GM12865 (cell line): Measurements from ENCODE around the gene COL7A1.

Source experiments
- DNase-seq: peaks from one replicate; pipeline ENCODE4 v3.0.0; 2010; ENCODE audit warnings: low read depth
- H3K4me3 ChIP-seq: 2 replicates; pipeline ENCODE4 v1.5.1; 2011; ENCODE audit warnings: mild to moderate bottlenecking, low read depth, low read length, control low read depth
- TF ChIP-seq, protein P1 (sequence below): IDR thresholded peaks from 2 replicates; pipeline ENCODE4 v1.5.1; 2011; ENCODE audit warnings: low read length, control low read depth, low read depth, inconsistent platforms; ENCODE audit not compliant: insufficient read depth; ENCODE audit errors: missing control alignments

The COL7A1 gene

DNA sequence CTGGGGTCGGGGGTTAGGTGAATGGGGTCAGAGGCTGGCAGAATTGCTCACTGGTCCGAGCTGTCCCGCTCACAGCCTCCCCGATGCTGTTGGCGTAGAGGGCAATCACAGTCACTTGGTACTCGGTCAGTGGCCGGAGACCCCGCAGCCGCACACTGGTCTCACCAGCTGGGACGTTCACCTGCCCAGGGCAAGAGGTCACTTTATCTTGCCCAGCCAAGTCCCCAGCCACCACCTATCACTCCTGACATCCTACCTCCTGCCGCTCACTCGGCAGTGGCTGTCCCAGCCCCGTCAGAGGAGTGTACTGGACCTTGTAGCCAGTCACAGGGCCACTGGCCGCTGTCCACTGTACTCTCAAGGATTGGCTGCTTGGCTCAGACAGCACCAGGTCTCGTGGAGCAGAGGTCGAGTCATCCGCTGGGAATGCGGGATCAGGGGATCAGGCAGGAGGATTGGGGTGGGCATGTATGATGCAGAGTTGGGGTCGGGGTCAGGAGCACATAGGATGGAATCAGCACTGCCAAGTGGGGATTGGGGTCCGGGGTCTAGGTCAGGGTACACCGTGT lies 2.5 kb downstream of the COL7A1 start:
- TF ChIP-seq, protein P1, sequence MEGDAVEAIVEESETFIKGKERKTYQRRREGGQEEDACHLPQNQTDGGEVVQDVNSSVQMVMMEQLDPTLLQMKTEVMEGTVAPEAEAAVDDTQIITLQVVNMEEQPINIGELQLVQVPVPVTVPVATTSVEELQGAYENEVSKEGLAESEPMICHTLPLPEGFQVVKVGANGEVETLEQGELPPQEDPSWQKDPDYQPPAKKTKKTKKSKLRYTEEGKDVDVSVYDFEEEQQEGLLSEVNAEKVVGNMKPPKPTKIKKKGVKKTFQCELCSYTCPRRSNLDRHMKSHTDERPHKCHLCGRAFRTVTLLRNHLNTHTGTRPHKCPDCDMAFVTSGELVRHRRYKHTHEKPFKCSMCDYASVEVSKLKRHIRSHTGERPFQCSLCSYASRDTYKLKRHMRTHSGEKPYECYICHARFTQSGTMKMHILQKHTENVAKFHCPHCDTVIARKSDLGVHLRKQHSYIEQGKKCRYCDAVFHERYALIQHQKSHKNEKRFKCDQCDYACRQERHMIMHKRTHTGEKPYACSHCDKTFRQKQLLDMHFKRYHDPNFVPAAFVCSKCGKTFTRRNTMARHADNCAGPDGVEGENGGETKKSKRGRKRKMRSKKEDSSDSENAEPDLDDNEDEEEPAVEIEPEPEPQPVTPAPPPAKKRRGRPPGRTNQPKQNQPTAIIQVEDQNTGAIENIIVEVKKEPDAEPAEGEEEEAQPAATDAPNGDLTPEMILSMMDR: no peak
- H3K4me3 ChIP-seq: no peak overlapping the region
- DNase-seq: no peak

DNA sequence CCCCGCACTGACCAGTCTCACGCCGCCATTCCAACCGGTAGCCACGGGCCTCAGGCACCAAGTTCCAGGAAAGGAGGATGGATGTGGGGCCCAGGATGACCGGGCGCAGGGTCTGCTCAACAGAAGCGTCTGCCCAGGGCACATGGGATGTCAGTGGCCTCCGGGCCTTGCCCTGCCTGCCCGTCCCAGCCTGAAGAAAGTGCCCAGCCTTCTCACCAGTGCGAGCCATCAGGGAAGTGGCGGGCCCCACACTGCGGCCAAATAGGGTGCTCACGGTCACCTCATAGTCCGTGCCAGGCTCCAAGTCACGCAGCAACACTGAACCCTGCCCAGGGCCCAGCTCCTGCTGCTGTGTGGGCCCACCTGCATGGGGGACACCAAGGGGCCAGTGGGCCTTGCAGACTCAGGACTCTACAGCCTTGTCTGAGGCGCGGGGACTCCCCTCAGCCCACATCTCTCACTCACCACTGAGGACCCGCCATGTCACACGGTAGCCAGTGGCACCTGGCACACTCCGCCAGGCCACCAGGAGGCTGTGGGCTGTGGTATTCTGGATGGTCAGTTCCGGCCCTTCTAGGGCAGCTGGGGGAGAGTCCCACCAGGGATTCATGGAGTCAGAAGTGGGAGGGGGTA lies 3.1 kb downstream of the COL7A1 start:
- H3K4me3 ChIP-seq: no peak overlapping the region
- no peak for DNase-seq
- TF ChIP-seq, protein P1: no peak

DNA sequence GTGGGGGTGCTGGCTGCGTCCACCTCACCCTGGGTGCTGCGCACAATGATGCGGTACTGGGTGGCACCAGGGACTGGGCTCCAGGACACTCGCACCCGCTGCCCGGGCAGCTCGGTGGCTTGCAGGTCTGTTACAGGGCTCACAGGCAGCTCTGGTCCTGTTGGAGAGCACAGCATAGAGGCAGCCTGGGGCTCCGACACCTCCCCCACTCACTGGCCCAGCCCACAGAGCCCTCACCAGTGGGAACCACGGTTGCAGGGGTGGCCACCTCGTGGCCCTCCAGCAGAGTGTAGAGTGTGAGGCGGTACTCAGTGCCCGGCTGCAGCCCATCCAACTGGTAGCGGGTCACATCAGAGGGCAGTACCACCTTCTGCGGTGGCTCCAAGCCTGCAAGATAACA lies 3.7 kb downstream of the COL7A1 start:
- DNase-seq: no peak
- H3K4me3 ChIP-seq: no peak overlapping the region
- TF ChIP-seq, protein P1: no peak

DNA sequence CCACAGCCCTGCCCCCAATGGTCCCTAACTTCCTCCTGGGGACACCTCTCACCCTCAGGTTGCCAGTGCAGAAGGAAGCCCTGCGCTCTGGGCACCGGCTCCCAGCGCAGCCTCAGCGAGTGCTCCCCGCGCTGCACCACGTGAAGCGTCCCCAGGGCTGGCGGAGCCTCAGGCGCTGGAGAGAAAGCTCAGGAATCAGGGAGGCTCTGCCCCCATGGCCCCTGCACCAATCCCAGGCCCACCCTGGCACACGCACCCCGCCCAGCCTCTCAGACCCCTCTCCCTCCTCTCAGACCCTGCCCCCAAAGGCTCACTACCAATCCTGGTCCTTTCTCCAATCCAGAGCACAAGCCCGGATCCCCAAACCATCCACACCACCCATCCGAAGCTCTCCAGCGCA lies 6.9 kb downstream of the COL7A1 start:
- DNase-seq: no peak
- no peak overlapping the region for H3K4me3 ChIP-seq
- TF ChIP-seq, protein P1: no peak

DNA sequence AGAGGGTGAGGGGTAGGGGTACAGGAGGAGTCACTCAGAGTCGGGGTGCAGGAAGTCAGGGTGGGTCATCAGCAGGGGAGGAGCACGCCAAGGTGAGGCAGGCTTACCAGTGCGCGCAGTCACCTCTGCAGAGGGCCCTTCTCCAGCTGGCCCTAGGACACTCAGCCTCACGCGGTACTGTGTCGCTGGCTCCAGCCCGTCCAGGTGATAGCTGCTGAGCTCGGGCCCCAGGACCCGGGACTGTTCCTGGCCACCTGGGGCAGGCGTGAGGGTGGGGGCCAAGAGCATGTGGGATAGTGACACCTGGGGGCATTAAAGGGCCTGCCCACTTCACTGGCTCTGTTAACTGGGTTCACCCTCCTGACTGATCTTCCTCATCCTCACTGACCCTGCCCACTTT lies 7.4 kb downstream of the COL7A1 start:
- no peak overlapping the region for H3K4me3 ChIP-seq
- DNase-seq: no peak
- TF ChIP-seq, protein P1: no peak

DNA sequence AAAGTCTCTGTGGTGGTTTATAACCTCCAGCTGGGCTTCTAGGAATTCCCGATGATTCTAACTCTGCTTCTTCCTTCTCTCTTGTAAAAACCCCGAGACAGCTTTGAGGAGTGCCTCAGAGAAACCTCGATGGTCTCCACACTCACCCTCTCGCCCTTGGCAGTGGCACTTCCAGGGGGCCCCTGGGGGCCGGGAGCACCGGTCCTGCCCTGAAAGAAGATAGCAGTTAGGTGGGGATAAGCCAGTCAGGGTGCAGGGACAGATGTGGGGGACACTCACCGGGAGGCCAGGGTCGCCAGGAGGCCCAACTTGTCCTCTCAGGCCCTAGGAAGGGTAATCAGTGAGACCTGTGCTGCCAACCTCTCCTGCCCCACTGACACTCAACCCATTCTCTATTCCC lies 9.7 kb downstream of the COL7A1 start:
- no peak for DNase-seq
- H3K4me3 ChIP-seq: no peak overlapping the region
- TF ChIP-seq, protein P1: no peak

DNA sequence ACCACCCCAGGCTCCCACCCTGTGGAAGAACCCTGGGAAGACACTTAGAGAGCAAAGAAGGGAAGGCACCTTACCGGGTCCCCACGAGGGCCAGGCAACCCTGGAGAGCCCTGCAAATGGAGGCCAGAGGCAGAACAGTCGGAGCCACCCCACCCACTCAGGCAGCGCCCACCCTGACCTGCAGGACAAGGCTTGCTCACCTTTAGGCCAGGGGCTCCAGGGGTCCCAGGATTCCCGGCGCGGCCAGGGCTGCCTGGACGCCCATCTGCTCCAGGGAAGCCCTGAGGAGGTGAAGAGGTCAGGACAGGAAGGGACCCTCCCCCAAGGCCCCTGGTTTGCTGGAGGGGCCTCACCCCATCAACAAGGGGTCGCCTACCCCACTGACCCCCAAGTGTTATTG lies 10.3 kb downstream of the COL7A1 start:
- TF ChIP-seq, protein P1: no peak

More for the DNA sequence above, 10.3 kb downstream of the COL7A1 start:
- no peak overlapping the region for H3K4me3 ChIP-seq
- no peak for DNase-seq
